BJ (cell line): ENCODE measurements around the gene PODNL1. TPM values are rescaled to one million over a fixed set of nuclear protein-coding genes. Genes with fewer than 3 reads are reported as not detected.

ENCODE experiments used
- CTCF ChIA-PET: fragments of 350-600 bp; formaldehyde crosslinking; extraction: SDS; loops from one replicate; lab custom pipeline; 2021; ENCODE audit warnings: antibody characterized with exemption, inconsistent platforms; lab: Yijun Ruan, JAX
- POLR2A ChIA-PET: fragments of 300-600 bp; sonication (Branson Sonifier 250); formaldehyde crosslinking; extraction: SDS; loops from one replicate; lab custom pipeline; 2021; ENCODE audit warnings: antibody characterized with exemption; lab: Charles Lee
- DNase-seq: peaks from one replicate; pipeline ENCODE4 v3.0.0-alpha.2; 2011; ENCODE audit warnings: low read depth
- H3K27me3 ChIP-seq: 2 replicates; pipeline ENCODE4 v1.6.0; 2011; ENCODE audit warnings: low read length; ENCODE audit not compliant: control insufficient read depth, insufficient read depth
- H3K36me3 ChIP-seq: 2 replicates; pipeline ENCODE4 v1.5.1; 2011; ENCODE audit warnings: low read length; ENCODE audit not compliant: control insufficient read depth, insufficient read depth
- H3K4me3 ChIP-seq: 2 replicates; pipeline ENCODE4 v1.5.1; 2011; ENCODE audit warnings: low read depth, mild to moderate bottlenecking, control low read depth, low read length
- polyA plus RNA-seq: library from polyadenylated mRNA; depleted of rRNA; stranded (reverse); fragments of >200 nt; gene quantifications from 2 replicates; pipeline ENCODE4 v1.2.3, GENCODE V29; 2011
- TF ChIP-seq, protein P1 (sequence below): IDR thresholded peaks from 2 replicates; pipeline ENCODE4 v1.5.1; 2011; ENCODE audit warnings: low read depth, mild to moderate bottlenecking, control low read depth, inconsistent platforms, low read length, moderate library complexity; ENCODE audit not compliant: insufficient read depth

The PODNL1 gene
- polyA plus RNA-seq, 1 experiment: 18.6 TPM

DNA sequence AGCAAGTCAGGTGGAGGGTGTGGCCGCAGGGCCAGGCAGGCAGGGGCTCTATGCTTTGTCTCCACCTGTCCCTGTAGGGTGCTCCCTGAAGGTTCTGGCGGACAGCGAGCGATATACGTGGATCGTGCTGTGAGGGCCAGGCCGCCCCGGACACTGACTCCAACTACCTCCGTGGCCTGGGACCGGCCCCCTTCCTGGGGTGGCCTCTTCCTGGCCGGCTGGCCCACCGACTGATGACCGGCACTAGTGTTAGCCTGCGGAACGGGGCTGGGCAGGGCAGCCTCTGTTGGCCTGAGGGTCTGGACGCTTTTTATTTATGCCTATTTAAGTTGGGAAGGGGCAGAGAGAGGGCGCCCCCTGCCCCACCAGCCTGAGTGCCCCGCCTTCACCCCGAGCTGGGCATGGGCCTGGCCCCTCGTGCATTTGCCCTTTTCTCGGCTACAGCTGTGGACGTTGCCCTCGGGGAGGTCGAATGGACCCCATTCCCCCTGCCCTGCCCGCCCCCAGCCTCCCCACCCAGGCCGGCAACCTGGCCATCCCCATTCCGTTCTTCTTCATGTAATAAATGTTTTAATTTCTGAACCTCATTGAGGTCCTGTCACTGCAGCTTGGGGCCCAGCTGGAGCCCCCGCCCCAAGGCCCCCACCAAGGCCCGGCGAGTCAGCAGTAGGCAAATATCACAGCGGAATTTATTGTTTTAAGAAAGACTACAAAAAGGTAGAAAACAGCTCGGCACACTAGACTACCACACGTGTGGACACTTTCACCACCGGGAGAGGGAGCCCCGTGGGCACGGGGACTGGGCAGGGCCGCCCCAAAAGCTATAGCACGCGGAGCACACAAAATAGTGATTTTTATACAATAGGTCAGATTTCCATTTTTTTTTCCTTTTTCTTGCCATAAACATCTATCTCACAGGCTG is 22.9 kb upstream of the PODNL1 start:
- TF ChIP-seq, protein P1, sequence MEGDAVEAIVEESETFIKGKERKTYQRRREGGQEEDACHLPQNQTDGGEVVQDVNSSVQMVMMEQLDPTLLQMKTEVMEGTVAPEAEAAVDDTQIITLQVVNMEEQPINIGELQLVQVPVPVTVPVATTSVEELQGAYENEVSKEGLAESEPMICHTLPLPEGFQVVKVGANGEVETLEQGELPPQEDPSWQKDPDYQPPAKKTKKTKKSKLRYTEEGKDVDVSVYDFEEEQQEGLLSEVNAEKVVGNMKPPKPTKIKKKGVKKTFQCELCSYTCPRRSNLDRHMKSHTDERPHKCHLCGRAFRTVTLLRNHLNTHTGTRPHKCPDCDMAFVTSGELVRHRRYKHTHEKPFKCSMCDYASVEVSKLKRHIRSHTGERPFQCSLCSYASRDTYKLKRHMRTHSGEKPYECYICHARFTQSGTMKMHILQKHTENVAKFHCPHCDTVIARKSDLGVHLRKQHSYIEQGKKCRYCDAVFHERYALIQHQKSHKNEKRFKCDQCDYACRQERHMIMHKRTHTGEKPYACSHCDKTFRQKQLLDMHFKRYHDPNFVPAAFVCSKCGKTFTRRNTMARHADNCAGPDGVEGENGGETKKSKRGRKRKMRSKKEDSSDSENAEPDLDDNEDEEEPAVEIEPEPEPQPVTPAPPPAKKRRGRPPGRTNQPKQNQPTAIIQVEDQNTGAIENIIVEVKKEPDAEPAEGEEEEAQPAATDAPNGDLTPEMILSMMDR: peak; percentile 25; the same call in 1 of the 2 replicates
- ChIA-PET POLR2A (no interaction called here), CTCF (interaction anchor here (1.0 to 2.7 kb wide), 5 partner anchors 12 to 79 kb away, joined by 3 to 8 read pairs (median 4); partner anchors contain the start of gene IL27RA)
- DNase-seq: no peak
- H3K36me3 ChIP-seq: peaks cover 24% of the 10 kb centered on the region
- H3K27me3 ChIP-seq: no peaks in the 10 kb centered on the region
- H3K4me3 ChIP-seq: no peak overlapping the region

DNA sequence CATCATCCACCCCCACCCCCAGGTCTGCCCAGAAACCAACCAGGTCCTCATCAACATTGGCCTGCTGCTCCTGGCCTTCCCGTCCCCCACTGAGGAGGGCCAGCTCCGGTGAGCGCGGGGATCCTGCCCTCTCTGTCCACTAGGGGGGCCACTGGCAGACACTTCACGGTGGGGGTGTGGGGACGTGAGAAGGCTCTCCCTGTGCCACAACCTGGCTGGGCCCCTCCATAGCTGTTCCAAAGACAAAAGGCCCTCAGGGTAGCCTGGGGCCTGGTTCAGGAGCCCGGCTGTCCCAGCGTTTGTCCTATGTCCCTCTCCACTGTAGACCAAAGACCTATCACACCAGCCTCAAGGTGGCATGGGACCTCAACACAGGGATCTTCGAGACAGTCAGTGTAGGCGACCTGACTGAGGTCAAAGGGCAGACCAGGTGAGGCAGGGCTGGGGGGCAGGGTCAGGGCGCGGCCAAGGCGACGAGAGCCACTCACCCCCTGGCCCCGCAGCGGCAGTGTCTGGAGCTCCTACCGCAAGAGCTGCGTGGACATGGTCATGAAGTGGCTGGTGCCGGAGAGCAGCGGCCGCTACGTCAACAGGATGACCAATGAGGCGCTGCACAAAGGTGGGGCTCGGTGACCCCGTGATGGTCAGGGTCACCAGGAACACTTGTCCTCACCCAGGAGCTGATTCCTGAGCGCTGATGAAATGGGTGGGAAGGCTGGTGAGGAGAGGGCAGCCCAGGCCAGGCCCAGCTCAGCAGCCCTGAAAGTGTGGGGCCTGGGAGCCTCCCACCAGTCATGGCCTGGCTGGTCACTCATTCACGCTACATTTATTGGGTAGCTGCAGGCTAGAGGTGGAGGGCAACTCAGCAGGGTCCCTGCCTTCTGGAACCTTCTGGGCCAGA is 22.0 kb upstream of the PODNL1 start:
- CTCF ChIA-PET: interaction anchor here (1.0 to 2.7 kb wide), 4 partner anchors 13 to 78 kb away, joined by 3 to 8 read pairs (median 4); partner anchors contain the start of gene IL27RA
- POLR2A ChIA-PET: no interaction called here
- no peak for DNase-seq
- TF ChIP-seq, protein P1: peak; percentile 48
- Histone ChIP-seq H3K36me3 (peaks cover 25% of the 10 kb centered on the region), H3K27me3 (no peaks in the 10 kb centered on the region), H3K4me3 (no peak overlapping the region)

DNA sequence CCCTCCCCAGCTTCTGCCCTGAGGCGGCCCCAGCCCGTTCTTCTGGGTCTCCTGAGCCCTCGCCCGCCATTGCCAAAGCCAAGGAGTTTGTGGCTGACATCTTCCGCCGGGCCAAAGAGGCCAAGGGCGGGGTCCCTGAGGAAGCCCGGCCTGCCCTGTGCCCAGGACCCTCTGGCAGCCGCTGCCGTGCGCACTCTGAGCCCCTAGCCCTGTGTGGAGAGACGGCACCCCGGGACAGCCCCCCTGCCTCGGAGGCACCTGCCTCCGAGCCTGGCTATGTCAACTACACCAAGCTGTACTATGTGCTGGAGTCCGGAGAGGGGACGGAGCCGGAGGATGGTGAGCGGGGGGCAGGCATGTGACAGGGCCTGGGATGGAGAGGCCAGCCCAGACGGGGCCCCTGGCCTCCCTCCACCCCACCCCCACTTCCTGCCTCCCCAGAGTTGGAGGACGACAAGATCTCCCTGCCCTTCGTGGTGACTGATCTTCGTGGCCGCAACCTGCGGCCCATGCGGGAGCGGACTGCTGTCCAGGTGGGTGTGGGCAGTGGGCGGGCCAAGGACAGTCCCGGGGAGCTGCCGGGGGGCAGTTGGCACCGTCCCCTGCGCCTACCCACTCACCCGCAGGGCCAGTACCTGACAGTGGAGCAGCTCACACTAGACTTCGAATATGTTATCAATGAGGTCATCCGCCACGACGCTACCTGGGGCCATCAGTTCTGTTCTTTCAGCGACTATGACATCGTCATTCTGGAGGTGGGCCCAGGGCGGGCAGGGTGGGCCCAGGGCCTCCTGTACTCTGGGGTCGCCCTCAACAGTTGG is 21.1 kb upstream of the PODNL1 start:
- ChIA-PET CTCF (interaction anchor here (1.3 to 2.7 kb wide), 2 partner anchors 14 to 77 kb away, joined by 3 to 8 read pairs; no protein-coding TSS in a partner anchor), POLR2A (no interaction called here)
- Histone ChIP-seq H3K36me3 (peaks cover 27% of the 10 kb centered on the region), H3K27me3 (no peaks in the 10 kb centered on the region), H3K4me3 (no peak overlapping the region)
- no peak for DNase-seq
- TF ChIP-seq, protein P1: no peak

DNA sequence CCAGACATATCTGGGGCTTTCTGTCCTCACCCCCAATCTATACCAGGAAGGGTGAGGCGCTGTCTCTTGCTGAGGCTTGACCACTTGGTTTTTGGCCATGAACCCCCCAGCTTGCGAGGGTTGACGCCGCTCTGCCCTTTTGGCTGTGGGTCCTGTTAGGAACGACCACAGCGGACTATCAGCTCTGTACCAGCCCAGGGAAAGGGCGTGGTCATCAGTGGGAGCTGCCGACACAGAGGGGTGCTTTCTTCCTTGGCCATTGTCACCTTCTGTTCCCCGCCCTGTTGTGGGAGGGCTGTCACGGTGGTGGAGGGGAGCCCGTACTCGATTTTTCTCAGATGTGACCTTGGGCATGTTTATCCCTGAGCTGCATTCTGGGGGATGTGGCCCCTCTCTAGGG is 19.8 kb upstream of the PODNL1 start:
- CTCF ChIA-PET: no interaction called here
- Histone ChIP-seq H3K4me3 (no peak overlapping the region), H3K27me3 (no peaks in the 10 kb centered on the region), H3K36me3 (peaks cover 24% of the 10 kb centered on the region)
- TF ChIP-seq, protein P1: no peak
- DNase-seq: no peak
- POLR2A ChIA-PET: no interaction called here
